Astrocyte of the spinal cord (primary cell): ENCODE measurements around the gene NLRX1.

ENCODE experiments used
- DNase-seq: peaks from one replicate; pipeline ENCODE4 v3.0.0; 2011; ENCODE audit warnings: low read depth, low spot score
- H3K4me3 ChIP-seq: 2 replicates; pipeline ENCODE4 v1.5.1; 2011; ENCODE audit warnings: low read depth, mild to moderate bottlenecking, low read length, moderate library complexity
- in situ Hi-C: cut with HindIII; loops from 2 replicates; pipeline ENCODE4 v1.10.0; 2017; ENCODE audit warnings: low sequenced_read_pairs
- TF ChIP-seq, protein P1 (sequence below): IDR thresholded peaks from 2 replicates; pipeline ENCODE4 v1.5.1; 2012; ENCODE audit warnings: low read depth, mild to moderate bottlenecking, low read length, inconsistent platforms

NLRX1 gene, protein sequence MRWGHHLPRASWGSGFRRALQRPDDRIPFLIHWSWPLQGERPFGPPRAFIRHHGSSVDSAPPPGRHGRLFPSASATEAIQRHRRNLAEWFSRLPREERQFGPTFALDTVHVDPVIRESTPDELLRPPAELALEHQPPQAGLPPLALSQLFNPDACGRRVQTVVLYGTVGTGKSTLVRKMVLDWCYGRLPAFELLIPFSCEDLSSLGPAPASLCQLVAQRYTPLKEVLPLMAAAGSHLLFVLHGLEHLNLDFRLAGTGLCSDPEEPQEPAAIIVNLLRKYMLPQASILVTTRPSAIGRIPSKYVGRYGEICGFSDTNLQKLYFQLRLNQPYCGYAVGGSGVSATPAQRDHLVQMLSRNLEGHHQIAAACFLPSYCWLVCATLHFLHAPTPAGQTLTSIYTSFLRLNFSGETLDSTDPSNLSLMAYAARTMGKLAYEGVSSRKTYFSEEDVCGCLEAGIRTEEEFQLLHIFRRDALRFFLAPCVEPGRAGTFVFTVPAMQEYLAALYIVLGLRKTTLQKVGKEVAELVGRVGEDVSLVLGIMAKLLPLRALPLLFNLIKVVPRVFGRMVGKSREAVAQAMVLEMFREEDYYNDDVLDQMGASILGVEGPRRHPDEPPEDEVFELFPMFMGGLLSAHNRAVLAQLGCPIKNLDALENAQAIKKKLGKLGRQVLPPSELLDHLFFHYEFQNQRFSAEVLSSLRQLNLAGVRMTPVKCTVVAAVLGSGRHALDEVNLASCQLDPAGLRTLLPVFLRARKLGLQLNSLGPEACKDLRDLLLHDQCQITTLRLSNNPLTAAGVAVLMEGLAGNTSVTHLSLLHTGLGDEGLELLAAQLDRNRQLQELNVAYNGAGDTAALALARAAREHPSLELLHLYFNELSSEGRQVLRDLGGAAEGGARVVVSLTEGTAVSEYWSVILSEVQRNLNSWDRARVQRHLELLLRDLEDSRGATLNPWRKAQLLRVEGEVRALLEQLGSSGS

DNA sequence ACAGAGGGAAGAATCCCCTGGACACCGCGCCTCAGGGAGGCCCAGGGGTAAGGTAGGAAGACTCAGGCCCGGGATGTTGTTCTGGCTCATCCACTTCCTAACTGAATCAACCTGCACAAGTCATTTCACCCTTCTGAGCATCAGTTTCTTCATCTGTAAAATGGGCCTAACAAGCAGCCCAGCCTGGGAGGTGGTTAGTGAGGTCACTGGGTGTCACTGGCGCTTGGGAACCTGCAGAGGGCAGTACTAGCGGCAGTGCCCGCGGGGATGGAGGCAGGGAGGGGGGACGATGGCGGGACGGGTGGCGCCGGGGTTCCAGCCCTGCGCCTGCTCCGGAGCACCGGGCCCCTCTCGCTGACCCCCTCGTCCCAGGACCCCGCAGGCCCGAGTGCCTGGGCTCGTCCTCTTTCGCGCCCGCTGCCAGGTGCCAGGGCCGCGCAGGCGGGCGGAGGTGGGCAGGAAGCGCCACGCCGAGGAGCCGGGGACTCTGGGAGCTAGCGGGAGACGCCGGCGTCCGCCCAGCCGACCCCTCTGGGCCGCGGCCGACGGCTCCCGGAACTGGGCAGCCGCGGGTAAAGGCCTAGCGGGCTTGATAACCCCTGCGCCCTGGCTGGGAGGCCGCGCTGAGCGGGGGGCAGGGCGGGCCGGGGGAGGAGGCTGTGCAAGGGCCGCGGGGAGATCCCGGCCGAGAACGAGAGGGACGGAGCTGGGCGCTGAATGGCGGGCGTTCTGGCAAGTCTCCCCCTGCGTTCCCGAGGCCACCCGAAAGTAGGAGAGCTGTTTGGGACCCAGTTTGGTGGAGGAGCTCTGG lies at the start of gene NLRX1:
Gene NLRX1, plus strand, starts transcription at position 255 of the 811 bp plus-strand sequence. CDS start 2,679 bp downstream, outside the sequence.
- peak within 1 kb of the TSS; percentile 47 for H3K4me3 ChIP-seq
- TF ChIP-seq, protein P1, sequence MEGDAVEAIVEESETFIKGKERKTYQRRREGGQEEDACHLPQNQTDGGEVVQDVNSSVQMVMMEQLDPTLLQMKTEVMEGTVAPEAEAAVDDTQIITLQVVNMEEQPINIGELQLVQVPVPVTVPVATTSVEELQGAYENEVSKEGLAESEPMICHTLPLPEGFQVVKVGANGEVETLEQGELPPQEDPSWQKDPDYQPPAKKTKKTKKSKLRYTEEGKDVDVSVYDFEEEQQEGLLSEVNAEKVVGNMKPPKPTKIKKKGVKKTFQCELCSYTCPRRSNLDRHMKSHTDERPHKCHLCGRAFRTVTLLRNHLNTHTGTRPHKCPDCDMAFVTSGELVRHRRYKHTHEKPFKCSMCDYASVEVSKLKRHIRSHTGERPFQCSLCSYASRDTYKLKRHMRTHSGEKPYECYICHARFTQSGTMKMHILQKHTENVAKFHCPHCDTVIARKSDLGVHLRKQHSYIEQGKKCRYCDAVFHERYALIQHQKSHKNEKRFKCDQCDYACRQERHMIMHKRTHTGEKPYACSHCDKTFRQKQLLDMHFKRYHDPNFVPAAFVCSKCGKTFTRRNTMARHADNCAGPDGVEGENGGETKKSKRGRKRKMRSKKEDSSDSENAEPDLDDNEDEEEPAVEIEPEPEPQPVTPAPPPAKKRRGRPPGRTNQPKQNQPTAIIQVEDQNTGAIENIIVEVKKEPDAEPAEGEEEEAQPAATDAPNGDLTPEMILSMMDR = peak; percentile 88
- peak; percentile 81 for DNase-seq
- in situ Hi-C loops = no loop called here

DNA sequence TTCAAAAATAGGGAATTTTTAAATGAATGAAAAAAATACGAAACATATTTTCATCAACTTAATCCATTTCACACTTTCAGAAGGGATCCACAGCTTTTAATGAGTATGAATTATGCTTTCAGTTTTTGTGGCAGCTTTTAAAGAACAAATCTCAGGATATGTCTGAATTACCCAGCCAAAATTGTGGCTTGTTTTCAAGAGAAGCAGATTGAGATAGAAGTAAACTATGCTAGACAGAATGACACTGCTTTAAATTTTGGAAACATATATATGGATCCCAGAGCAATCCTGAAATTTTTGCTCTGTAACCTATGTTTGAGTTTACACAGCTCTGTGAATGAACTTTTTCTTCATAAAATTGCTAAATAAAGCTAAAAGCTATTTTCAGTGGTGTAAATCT lies 49.6 kb upstream of the NLRX1 start:
- H3K4me3 ChIP-seq = no peak overlapping the region
- in situ Hi-C loops = no loop called here
- DNase-seq = no peak
- TF ChIP-seq, protein P1 = no peak

DNA sequence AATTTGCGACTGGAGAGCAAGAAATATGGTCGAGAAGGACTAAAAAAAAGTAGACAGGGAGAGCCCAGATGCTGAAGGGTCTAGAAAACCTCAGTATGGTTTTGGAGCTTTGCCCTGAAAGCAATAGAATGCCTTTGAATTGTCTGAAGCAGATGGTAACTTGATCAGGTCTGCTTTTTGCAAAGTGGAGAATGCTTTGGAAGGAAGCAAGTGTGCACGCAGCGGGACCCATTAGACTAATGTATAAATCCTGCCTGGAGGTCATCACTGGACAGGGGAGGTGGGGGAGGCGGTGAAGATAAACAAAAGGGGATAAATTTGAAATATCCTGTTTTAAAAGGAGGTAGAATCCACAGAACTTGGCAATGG lies 47.9 kb upstream of the NLRX1 start:
- H3K4me3 ChIP-seq = peak overlapping the region; percentile 46
- in situ Hi-C loops = no loop called here
- DNase-seq = peak; percentile 75
- TF ChIP-seq, protein P1 = no peak

DNA sequence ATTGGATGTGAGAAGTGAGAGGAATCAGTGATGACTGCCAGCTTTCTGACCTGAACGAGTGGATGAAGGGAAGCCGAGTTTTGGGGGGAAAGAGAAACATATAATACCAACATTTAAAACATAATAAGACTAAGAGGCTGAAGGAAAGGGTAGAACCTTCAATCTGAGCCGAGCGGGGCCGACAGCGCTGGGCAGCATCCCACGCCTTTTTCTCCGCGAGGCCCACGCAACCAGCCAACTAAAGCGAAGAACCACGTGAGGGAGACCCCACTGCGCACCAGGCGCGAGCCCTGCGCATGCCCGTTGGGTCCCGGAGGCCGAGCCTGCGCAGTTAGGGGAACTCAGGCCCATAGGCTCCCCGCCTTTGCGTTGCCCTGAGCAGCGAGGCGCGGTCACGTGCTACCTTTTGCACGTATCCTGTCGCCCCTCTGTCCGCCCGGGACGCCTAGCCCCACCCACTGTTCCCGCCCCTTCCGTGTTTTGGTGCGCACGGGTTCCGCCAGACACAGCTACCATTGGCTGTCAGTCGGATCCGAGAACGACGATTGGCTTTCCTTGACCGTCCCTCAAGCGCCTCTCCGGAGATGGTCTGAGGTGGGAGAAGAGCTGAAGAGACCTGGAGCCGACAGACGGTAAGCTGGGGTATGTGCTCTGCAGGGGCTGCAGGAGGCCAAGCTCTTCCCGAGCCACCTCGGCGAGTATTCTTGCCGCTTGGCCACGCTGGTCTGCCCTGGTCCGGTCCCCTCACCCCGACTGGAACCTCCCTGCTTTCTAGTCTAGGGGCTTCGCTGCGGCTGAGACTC lies 47.3 kb upstream of the NLRX1 start, which contains the start of gene HINFP:
Gene HINFP, plus strand, starts transcription at position 573 of the 803 bp plus-strand sequence. CDS start 5,365 bp downstream, outside the sequence.
- in situ Hi-C loops = no loop called here
- TF ChIP-seq, protein P1 = no peak
- peak; percentile 99 for DNase-seq
- peak within 1 kb of the TSS; percentile 94 for H3K4me3 ChIP-seq

DNA sequence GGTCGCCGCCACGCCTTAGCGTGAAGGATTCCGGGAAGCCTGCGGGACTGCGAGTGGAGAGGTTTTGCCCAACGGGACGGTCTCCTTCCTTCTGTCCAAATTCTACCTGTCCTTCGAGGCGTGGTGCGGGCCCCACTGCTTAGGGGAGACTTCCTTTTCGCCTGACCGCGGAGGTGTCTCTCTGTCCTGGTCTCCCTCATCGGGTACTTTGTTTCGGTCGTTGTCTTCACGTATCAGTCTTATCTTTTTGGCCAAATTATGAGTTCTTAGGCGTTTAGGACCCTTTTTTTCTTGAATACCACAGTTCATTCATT lies 46.8 kb upstream of the NLRX1 start:
- H3K4me3 ChIP-seq = peak overlapping the region; percentile 94
- TF ChIP-seq, protein P1 = no peak
- DNase-seq = no peak
- in situ Hi-C loops = no loop called here
